Liver (tissue), 3 donors: ENCODE results near the gene ZNF878.

Experiments used
- CTCF ChIP-seq: fragments of 150-350 bp; IDR thresholded peaks from 2 replicates; pipeline ENCODE4 v1.5.1; 2017; ENCODE audit warnings: improper control_type of control experiment, low read depth, low read length; ENCODE audit not compliant: missing input control
- GABPA ChIP-seq, 2 donors: IDR thresholded peaks in 1 of 2; conservative IDR thresholded peaks in 1 of 2; 2 replicates each; pipeline ENCODE4 v1.6.1; 2016; ENCODE audit warnings: antibody characterized with exemption in 2 of 2, mild to moderate bottlenecking in 1 of 2, moderate library complexity in 1 of 2
- JUND ChIP-seq, 2 donors: IDR thresholded peaks; 2 replicates each; pipeline ENCODE4 v1.6.1; 2016; ENCODE audit warnings: antibody characterized with exemption in 2 of 2
- MAX ChIP-seq: IDR thresholded peaks from 2 replicates; pipeline ENCODE4 v1.6.1; 2016; ENCODE audit warnings: antibody characterized with exemption
- NR2F2 ChIP-seq: IDR thresholded peaks from 2 replicates; pipeline ENCODE4 v1.6.1; 2016; ENCODE audit warnings: antibody characterized with exemption
- RAD21 ChIP-seq, 2 donors: IDR thresholded peaks; 2 replicates each; pipeline ENCODE4 v1.6.1; 2016; ENCODE audit warnings: antibody characterized with exemption in 2 of 2, mild to moderate bottlenecking in 2 of 2
- TAF1 ChIP-seq: conservative IDR thresholded peaks from 2 replicates; pipeline ENCODE4 v1.6.1; 2016; ENCODE audit warnings: antibody characterized with exemption, mild to moderate bottlenecking
- YY1 ChIP-seq: IDR thresholded peaks from 2 replicates; pipeline ENCODE4 v1.6.1; 2016; ENCODE audit warnings: antibody characterized with exemption, mild to moderate bottlenecking
- TF ChIP-seq, protein P1 (sequence below): IDR thresholded peaks from 2 replicates; pipeline ENCODE4 v1.6.1; 2016; ENCODE audit warnings: antibody characterized with exemption, mild to moderate bottlenecking
- TF ChIP-seq, protein P2 (sequence below): IDR thresholded peaks from 2 replicates; pipeline ENCODE4 v1.6.1; 2016; ENCODE audit warnings: antibody characterized with exemption
- donor health status: healthy.
- donor health status: healthy.

DNA sequence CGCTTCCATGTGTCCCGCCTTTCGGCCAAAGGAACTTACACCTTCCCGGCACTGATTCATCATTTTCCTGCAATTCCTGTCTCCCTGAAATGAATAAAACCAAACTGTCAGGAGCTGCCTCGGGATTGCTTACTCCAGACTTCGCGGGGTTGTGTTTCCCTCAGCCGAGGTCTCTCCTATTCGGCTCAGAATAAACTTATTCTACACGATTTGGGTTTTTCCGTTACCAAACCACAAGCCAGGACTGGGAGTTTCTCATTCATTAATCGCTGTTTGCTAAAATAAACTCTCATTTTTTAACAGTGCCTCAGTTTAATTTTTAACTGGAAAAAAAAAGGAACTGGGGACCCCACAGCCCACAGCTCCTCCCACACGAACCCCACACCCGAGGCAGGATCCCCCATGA, 667 bp downstream of the ZNF878 start:
- TF ChIP-seq, protein P1, sequence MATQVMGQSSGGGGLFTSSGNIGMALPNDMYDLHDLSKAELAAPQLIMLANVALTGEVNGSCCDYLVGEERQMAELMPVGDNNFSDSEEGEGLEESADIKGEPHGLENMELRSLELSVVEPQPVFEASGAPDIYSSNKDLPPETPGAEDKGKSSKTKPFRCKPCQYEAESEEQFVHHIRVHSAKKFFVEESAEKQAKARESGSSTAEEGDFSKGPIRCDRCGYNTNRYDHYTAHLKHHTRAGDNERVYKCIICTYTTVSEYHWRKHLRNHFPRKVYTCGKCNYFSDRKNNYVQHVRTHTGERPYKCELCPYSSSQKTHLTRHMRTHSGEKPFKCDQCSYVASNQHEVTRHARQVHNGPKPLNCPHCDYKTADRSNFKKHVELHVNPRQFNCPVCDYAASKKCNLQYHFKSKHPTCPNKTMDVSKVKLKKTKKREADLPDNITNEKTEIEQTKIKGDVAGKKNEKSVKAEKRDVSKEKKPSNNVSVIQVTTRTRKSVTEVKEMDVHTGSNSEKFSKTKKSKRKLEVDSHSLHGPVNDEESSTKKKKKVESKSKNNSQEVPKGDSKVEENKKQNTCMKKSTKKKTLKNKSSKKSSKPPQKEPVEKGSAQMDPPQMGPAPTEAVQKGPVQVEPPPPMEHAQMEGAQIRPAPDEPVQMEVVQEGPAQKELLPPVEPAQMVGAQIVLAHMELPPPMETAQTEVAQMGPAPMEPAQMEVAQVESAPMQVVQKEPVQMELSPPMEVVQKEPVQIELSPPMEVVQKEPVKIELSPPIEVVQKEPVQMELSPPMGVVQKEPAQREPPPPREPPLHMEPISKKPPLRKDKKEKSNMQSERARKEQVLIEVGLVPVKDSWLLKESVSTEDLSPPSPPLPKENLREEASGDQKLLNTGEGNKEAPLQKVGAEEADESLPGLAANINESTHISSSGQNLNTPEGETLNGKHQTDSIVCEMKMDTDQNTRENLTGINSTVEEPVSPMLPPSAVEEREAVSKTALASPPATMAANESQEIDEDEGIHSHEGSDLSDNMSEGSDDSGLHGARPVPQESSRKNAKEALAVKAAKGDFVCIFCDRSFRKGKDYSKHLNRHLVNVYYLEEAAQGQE: no peak
- no peak for TF ChIP-seq MAX
- no peak for TF ChIP-seq RAD21 (IDR thresholded peaks at IDR 0.05)
- TF ChIP-seq CTCF: no peak
- no peak for TF ChIP-seq TAF1
- no peak for TF ChIP-seq YY1
- no peak for TF ChIP-seq GABPA (IDR thresholded peaks at IDR 0.05 in 1 of 2, conservative IDR thresholded peaks at IDR 0.05 in 1 of 2)
- no peak for TF ChIP-seq NR2F2
- TF ChIP-seq, protein P2, sequence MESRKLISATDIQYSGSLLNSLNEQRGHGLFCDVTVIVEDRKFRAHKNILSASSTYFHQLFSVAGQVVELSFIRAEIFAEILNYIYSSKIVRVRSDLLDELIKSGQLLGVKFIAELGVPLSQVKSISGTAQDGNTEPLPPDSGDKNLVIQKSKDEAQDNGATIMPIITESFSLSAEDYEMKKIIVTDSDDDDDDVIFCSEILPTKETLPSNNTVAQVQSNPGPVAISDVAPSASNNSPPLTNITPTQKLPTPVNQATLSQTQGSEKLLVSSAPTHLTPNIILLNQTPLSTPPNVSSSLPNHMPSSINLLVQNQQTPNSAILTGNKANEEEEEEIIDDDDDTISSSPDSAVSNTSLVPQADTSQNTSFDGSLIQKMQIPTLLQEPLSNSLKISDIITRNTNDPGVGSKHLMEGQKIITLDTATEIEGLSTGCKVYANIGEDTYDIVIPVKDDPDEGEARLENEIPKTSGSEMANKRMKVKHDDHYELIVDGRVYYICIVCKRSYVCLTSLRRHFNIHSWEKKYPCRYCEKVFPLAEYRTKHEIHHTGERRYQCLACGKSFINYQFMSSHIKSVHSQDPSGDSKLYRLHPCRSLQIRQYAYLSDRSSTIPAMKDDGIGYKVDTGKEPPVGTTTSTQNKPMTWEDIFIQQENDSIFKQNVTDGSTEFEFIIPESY: no peak
- TF ChIP-seq JUND (IDR thresholded peaks at IDR 0.05): no peak
